PC-9 (cell line): Measurements from ENCODE around the gene SH3BP4.

Source experiments
- EZH2 ChIP-seq: fragments of 200-600 bp; sonication (generic); IDR thresholded peaks from 2 replicates; pipeline ENCODE4 v1.8.0; 2017; ENCODE audit warnings: antibody characterized with exemption, low read depth
- TF ChIP-seq, protein P1 (sequence below): fragments of 200-600 bp; sonication (generic); conservative IDR thresholded peaks from 2 replicates; pipeline ENCODE4 v1.6.1; 2017; ENCODE audit warnings: mixed run types, antibody characterized with exemption, mild to moderate bottlenecking, moderate library complexity

DNA sequence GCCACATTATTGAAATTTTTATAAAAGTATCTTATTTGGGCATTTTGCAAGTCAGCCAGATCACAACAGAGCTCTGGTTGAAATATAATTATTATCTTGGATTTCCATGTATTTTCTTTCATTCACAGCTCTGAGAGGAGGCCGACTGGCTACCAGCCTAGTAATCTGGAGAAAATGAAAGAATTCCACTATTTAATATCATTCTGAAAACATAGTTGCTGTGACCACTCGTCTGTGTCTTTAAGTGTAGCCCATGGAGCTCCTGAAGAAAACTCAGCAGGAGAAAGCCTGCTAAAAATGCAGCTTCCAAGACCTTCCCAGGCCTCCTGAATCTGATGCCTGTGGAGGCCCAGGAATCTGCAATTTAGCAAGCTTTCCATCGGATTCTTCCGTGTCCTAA is 114.7 kb downstream of the SH3BP4 start:
- TF ChIP-seq, protein P1, sequence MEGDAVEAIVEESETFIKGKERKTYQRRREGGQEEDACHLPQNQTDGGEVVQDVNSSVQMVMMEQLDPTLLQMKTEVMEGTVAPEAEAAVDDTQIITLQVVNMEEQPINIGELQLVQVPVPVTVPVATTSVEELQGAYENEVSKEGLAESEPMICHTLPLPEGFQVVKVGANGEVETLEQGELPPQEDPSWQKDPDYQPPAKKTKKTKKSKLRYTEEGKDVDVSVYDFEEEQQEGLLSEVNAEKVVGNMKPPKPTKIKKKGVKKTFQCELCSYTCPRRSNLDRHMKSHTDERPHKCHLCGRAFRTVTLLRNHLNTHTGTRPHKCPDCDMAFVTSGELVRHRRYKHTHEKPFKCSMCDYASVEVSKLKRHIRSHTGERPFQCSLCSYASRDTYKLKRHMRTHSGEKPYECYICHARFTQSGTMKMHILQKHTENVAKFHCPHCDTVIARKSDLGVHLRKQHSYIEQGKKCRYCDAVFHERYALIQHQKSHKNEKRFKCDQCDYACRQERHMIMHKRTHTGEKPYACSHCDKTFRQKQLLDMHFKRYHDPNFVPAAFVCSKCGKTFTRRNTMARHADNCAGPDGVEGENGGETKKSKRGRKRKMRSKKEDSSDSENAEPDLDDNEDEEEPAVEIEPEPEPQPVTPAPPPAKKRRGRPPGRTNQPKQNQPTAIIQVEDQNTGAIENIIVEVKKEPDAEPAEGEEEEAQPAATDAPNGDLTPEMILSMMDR = no peak
- TF ChIP-seq EZH2 = no peak
